ENCODE measurements around the gene COBLL1.

Gene COBLL1, protein sequence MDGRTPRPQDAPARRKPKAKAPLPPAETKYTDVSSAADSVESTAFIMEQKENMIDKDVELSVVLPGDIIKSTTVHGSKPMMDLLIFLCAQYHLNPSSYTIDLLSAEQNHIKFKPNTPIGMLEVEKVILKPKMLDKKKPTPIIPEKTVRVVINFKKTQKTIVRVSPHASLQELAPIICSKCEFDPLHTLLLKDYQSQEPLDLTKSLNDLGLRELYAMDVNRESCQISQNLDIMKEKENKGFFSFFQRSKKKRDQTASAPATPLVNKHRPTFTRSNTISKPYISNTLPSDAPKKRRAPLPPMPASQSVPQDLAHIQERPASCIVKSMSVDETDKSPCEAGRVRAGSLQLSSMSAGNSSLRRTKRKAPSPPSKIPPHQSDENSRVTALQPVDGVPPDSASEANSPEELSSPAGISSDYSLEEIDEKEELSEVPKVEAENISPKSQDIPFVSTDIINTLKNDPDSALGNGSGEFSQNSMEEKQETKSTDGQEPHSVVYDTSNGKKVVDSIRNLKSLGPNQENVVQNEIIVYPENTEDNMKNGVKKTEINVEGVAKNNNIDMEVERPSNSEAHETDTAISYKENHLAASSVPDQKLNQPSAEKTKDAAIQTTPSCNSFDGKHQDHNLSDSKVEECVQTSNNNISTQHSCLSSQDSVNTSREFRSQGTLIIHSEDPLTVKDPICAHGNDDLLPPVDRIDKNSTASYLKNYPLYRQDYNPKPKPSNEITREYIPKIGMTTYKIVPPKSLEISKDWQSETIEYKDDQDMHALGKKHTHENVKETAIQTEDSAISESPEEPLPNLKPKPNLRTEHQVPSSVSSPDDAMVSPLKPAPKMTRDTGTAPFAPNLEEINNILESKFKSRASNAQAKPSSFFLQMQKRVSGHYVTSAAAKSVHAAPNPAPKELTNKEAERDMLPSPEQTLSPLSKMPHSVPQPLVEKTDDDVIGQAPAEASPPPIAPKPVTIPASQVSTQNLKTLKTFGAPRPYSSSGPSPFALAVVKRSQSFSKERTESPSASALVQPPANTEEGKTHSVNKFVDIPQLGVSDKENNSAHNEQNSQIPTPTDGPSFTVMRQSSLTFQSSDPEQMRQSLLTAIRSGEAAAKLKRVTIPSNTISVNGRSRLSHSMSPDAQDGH

DNA sequence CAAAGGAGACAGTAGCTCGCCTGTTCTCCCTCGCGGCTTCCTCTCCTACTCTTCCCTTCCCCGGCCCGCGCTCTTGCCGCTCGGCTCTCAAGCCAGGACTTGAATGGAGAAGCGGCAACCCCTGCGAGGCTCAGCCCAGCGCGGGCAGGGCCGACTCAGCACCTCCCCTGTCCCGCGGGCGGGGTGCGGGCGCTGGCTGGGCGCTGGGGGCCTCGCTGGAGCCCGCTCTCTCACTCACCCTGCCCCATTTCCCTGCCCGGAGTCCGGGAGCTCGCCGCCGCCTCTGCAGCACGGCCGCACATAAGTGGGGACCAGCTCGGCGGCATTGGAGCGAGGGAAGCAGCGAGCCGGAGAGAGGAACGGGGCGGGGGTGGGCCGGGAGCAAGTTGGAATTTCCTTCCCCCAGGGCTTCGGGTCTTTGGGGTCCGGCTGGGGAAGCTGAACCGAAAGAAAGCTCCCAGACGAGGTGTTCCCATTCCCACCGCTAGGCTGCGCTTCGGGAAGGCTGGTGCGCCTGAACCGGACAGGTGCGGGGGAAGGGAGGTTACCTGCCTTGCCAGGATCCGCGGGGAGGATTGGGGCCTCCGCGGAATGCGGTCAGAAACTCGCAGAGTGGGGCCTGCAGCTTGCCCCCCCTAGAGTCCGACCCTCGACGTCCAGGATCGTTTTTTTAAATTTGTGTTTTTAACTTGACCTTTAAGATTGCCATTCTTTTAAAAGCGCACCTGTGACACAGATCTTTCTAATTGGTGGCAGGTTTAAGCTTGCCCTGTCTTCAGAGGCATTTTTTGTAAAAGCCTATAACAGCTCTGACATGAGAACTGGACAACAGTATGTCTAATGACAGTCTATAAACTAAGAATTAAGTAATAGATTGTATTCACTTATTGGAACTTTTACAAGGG is at the start of gene COBLL1:
TSS of gene COBLL1 (minus strand) at position 105 of the 905 bp plus-strand sequence. CDS start 627 bp downstream, outside the sequence.
- Histone ChIP-seq H3K27ac (ENCODE audit: low read depth, low read length) (peak within 1 kb of the TSS; percentile 37; the same call in 1 of the 2 replicates), H3K79me2 (ENCODE audit: control insufficient read depth, insufficient read depth, low read length, unreplicated experiment) (peaks cover 11% of the 10 kb centered on the region), H2AFZ (ENCODE audit: low read length, unreplicated experiment) (peak within 1 kb of the TSS; percentile 87)

DNA sequence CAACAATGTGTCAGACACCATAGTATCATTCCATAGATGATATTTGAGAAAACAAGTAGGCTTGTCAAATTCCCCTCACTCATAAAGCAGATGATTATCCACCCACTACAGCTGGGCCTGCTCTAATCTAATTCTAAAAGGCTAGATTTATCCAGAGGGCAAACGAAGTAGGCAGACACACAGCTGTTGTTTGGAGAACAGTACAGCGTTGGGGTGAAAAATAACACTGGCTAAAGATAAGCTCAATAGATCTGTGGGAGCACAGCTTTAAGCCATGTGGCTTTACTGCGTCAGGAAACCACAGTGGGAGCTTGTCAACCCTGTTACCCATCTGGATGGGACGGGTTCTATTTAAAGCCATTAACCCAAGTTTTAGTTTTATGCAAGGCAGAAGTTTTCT is 48.9 kb upstream of the COBLL1 start:
- Histone ChIP-seq H3K36me3 (ENCODE audit: insufficient read depth, low read length) (no peaks in the 10 kb centered on the region), H3K4me3 (ENCODE audit: low read depth, low read length) (no peak overlapping the region), H3K4me1 (ENCODE audit: control insufficient read depth, insufficient read depth, low read length, unreplicated experiment) (peaks cover 2% of the 10 kb centered on the region), H2AFZ (ENCODE audit: low read length, unreplicated experiment) (no peak overlapping the region), H3K79me2 (ENCODE audit: control insufficient read depth, insufficient read depth, low read length, unreplicated experiment) (no peaks in the 10 kb centered on the region), H3K27me3 (ENCODE audit: insufficient read depth, low read length) (no peaks in the 10 kb centered on the region), H3K27ac (ENCODE audit: low read depth, low read length) (no peak overlapping the region)

More for the DNA sequence above, at the start of gene COBLL1:
- no peaks in the 10 kb centered on the region for H3K27me3 ChIP-seq (ENCODE audit: insufficient read depth, low read length)
- H3K36me3 ChIP-seq (ENCODE audit: insufficient read depth, low read length): no peaks in the 10 kb centered on the region
- H3K4me3 ChIP-seq (ENCODE audit: low read depth, low read length): peak within 1 kb of the TSS; percentile 88
- peaks cover 12% of the 10 kb centered on the region for H3K4me1 ChIP-seq (ENCODE audit: control insufficient read depth, insufficient read depth, low read length, unreplicated experiment)

DNA sequence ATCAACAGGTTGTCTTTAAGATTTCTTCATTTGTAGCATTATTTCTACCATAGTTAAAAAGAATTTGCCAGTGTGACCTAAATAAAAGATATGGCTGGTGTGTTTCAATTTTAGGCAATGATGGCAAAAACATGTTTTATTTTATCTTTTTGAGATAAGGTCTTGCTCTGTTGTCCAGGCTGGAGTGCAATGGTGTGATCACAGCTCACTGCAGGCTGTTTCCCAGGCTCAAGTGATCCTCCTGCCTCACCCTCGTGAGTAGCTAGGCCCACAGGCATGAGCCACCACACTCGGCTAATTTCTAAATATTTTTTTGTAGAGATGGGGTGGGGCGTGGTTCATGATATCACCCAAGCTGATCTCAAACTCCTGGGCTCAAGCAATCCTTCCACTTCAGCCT is 47.0 kb upstream of the COBLL1 start:
- H3K4me3 ChIP-seq (ENCODE audit: low read depth, low read length): no peak overlapping the region
- H3K27ac ChIP-seq (ENCODE audit: low read depth, low read length): no peak overlapping the region
- H3K79me2 ChIP-seq (ENCODE audit: control insufficient read depth, insufficient read depth, low read length, unreplicated experiment): no peaks in the 10 kb centered on the region
- no peaks in the 10 kb centered on the region for H3K36me3 ChIP-seq (ENCODE audit: insufficient read depth, low read length)
- H2AFZ ChIP-seq (ENCODE audit: low read length, unreplicated experiment): no peak overlapping the region
- H3K4me1 ChIP-seq (ENCODE audit: control insufficient read depth, insufficient read depth, low read length, unreplicated experiment): no peaks in the 10 kb centered on the region
- no peaks in the 10 kb centered on the region for H3K27me3 ChIP-seq (ENCODE audit: insufficient read depth, low read length)

DNA sequence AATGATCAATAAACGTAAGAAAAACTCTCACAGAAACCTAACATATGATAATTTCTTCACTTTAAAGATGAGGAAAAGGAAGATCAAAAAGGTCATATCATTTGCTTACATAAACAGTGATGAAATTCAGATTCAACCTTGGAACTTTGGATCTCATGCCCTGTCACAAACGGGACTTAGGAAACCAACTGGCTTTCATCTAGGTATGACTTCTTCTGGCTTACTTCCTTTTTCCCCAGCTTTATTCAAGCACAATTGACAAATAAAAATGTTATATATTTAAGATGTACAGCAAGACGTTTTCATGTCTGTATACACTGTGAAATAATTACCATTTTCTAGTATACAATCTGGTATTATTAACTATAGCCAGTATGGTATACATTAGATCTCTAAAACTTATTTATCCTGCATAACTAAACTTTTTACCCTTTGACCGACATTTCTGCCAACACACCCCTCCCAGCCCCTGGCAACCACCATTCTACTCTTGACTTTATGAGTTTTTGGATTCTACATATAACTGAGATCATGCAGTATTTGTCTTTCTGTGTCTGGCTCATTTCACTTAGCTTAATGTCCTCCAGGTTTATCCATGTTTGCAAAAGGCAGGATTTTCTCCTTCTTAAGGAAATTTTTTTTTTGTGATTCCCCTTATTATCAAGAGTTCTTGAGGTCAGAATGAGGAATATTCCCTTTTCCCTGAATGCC is 46.0 kb upstream of the COBLL1 start:
- Histone ChIP-seq H3K27ac (ENCODE audit: low read depth, low read length) (no peak overlapping the region), H3K36me3 (ENCODE audit: insufficient read depth, low read length) (no peaks in the 10 kb centered on the region), H3K79me2 (ENCODE audit: control insufficient read depth, insufficient read depth, low read length, unreplicated experiment) (no peaks in the 10 kb centered on the region), H3K27me3 (ENCODE audit: insufficient read depth, low read length) (no peaks in the 10 kb centered on the region), H3K4me3 (ENCODE audit: low read depth, low read length) (no peak overlapping the region), H2AFZ (ENCODE audit: low read length, unreplicated experiment) (no peak overlapping the region), H3K4me1 (ENCODE audit: control insufficient read depth, insufficient read depth, low read length, unreplicated experiment) (no peaks in the 10 kb centered on the region)

DNA sequence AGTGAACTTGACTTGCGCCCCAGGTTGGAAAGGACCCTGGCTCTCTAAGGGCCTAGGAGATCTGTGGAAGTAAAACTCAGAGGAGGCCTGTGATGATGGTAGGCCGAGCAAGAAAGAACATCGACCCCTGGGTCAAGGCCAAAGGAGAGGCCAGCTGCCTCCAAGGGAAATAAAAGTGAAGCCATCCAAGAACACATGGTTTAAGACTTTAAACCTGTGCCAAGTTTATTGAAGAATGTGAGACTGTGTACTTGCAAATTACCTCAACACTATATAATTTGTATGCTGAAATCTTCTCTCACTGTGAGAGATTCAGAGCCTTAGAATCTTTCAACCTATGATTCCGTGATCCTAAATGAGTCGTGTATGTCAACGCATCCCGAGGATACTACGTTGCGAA is 40.7 kb upstream of the COBLL1 start:
- no peak overlapping the region for H3K4me3 ChIP-seq (ENCODE audit: low read depth, low read length)
- H3K27ac ChIP-seq (ENCODE audit: low read depth, low read length): no peak overlapping the region
- no peaks in the 10 kb centered on the region for H3K27me3 ChIP-seq (ENCODE audit: insufficient read depth, low read length)
- H3K36me3 ChIP-seq (ENCODE audit: insufficient read depth, low read length): no peaks in the 10 kb centered on the region
- no peaks in the 10 kb centered on the region for H3K79me2 ChIP-seq (ENCODE audit: control insufficient read depth, insufficient read depth, low read length, unreplicated experiment)
- no peaks in the 10 kb centered on the region for H3K4me1 ChIP-seq (ENCODE audit: control insufficient read depth, insufficient read depth, low read length, unreplicated experiment)
- no peak overlapping the region for H2AFZ ChIP-seq (ENCODE audit: low read length, unreplicated experiment)

DNA sequence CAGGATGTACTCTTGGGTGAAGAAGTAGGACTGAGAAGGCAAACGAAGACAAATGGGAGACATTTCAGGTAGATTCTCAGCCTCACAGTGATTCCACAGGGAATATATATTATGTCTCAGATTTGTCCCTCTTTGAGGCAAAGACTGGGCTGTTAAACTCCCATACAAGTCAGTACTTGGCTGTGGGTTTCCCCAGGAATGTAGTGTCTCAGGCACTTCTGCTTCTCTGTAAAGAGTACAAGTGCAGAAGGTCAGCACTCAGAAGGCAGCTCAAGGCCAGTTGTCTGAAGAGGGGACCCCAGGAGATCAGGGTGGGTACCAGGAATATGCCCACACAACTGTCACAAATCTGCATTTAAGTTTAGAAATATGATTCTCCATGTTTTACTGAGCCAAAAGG is 39.9 kb upstream of the COBLL1 start:
- Histone ChIP-seq H3K27me3 (ENCODE audit: insufficient read depth, low read length) (no peaks in the 10 kb centered on the region), H2AFZ (ENCODE audit: low read length, unreplicated experiment) (peak overlapping the region; percentile 12), H3K4me3 (ENCODE audit: low read depth, low read length) (no peak overlapping the region), H3K79me2 (ENCODE audit: control insufficient read depth, insufficient read depth, low read length, unreplicated experiment) (no peaks in the 10 kb centered on the region), H3K36me3 (ENCODE audit: insufficient read depth, low read length) (no peaks in the 10 kb centered on the region), H3K27ac (ENCODE audit: low read depth, low read length) (no peak overlapping the region), H3K4me1 (ENCODE audit: control insufficient read depth, insufficient read depth, low read length, unreplicated experiment) (no peaks in the 10 kb centered on the region)

DNA sequence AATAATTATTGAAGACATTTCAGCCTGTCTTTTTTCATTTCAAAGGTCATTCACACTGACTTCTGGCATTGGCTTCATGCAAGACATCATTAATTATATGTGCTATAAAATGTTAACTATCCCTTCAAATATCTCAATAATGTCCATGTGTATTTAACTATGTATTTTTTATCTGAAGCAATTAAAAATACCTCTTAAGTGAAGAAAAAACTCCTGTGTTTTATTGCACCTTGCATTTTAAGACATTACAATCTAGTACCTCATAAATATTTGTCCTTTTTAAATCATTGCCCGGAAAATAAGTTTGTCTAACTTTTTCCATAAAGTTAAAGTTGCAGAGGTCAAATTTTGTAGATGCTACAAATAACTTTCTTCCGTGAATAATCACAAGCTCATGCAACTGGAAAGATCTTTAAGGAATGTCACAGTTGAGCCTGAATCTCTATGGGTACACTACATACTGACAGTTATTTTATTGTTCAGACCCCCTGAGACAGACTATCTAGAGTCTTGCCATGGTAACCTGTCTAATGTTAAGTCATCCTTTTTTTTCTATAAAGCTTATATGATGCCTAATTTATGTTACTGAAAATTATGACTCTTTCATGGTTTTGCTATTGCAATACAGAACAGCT is 38.4 kb upstream of the COBLL1 start:
- H3K27me3 ChIP-seq (ENCODE audit: insufficient read depth, low read length): no peaks in the 10 kb centered on the region
- H3K36me3 ChIP-seq (ENCODE audit: insufficient read depth, low read length): no peaks in the 10 kb centered on the region
- no peaks in the 10 kb centered on the region for H3K4me1 ChIP-seq (ENCODE audit: control insufficient read depth, insufficient read depth, low read length, unreplicated experiment)
- no peak overlapping the region for H3K27ac ChIP-seq (ENCODE audit: low read depth, low read length)
- H3K79me2 ChIP-seq (ENCODE audit: control insufficient read depth, insufficient read depth, low read length, unreplicated experiment): no peaks in the 10 kb centered on the region
- no peak overlapping the region for H3K4me3 ChIP-seq (ENCODE audit: low read depth, low read length)
- H2AFZ ChIP-seq (ENCODE audit: low read length, unreplicated experiment): no peak overlapping the region

DNA sequence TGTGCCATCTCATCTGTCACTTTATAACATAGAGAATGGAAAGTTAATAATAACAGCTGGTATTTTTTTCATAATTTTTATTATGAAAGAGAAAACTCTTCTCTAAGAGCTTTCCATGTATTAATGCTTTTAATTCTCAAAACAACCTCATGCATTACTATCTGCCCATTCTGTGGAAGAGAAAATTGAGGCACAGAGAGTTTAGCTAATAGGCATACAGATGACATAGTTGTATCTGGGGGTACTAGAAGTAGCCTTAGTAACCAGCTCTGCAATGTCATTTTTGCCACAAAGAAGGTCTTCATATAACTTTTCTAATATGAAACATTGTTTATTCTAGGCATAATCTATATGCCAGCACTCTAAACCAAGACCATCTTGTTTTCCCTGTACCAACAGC is 36.3 kb upstream of the COBLL1 start:
- no peaks in the 10 kb centered on the region for H3K4me1 ChIP-seq (ENCODE audit: control insufficient read depth, insufficient read depth, low read length, unreplicated experiment)
- H3K4me3 ChIP-seq (ENCODE audit: low read depth, low read length): no peak overlapping the region
- H3K27ac ChIP-seq (ENCODE audit: low read depth, low read length): no peak overlapping the region
- H3K79me2 ChIP-seq (ENCODE audit: control insufficient read depth, insufficient read depth, low read length, unreplicated experiment): no peaks in the 10 kb centered on the region
- H2AFZ ChIP-seq (ENCODE audit: low read length, unreplicated experiment): no peak overlapping the region
- no peaks in the 10 kb centered on the region for H3K27me3 ChIP-seq (ENCODE audit: insufficient read depth, low read length)
- no peaks in the 10 kb centered on the region for H3K36me3 ChIP-seq (ENCODE audit: insufficient read depth, low read length)

DNA sequence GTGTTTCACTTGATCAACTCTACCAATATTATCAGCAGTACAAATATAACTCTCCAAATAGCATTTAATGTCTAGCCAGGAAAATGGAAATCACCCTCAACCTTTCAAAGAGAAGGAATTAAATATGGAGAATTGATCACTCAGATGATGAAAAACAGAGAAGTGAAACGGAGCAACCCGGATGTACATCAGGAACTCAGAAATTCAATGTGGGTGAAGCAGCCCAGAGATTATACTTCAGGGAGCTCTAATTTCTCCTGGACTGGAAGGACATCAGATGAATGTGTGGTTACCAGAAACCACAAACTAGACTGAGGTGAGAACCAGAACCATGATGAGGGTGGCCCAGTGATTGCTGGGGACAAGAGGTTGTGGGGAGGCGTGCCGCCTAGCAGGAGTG is 35.5 kb upstream of the COBLL1 start:
- Histone ChIP-seq H3K27me3 (ENCODE audit: insufficient read depth, low read length) (no peaks in the 10 kb centered on the region), H3K79me2 (ENCODE audit: control insufficient read depth, insufficient read depth, low read length, unreplicated experiment) (no peaks in the 10 kb centered on the region), H2AFZ (ENCODE audit: low read length, unreplicated experiment) (no peak overlapping the region), H3K4me3 (ENCODE audit: low read depth, low read length) (no peak overlapping the region), H3K4me1 (ENCODE audit: control insufficient read depth, insufficient read depth, low read length, unreplicated experiment) (no peaks in the 10 kb centered on the region), H3K36me3 (ENCODE audit: insufficient read depth, low read length) (no peaks in the 10 kb centered on the region), H3K27ac (ENCODE audit: low read depth, low read length) (no peak overlapping the region)

All from ACC112 (cell line).